GM18873 (cell line): Measurements from ENCODE around the gene OPN5.

Source experiments
- ATAC-seq: cut with Tn5 transposase; IDR thresholded peaks from one replicate; pipeline ENCODE4 v1.9.1; 2021; ENCODE audit warnings: mild to moderate bottlenecking, moderate library complexity, moderate number of reproducible peaks; ENCODE audit not compliant: unreplicated experiment, low FRiP score

The OPN5 gene

DNA sequence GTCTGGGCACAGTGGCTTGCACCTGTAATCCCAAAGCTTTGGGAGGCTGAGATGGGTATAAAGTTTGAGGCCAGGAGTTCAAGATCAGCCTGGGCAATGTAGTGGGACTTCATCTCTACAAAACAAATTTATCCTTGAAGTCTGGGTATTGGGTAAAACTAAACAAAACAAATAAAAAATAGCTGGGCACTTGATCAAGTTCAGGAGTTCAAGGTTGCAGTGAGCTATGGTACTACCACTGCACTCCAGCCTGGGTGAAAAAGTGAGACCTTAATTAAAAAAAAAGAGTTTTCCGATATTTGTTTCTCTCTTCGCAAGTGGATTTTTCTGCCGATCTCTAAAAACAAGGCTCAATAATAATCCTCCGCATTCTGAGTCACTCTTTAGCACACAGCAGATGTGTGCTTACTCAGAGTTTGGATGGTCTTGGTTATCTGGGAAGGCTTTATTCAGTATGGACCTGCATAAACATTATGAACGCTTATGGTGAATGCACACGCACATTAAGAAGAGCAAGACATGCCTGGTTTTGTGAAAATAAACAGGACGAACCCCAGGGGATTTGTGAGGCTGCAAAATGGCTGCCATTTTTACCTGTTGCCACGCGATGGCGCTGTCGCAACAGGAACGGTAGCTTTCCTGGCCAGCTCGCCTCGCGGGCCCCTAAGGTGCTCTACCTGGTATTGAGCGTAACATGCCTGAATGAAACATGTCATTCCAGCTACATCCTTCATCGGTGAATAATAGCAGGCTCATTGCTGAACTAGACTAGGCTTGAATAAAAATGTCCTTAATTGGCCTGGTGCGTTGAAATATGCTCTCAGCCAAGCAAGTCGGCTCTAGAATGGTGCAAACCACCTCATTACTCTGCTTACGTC is 6.0 kb downstream of the OPN5 start:
- peak; percentile 64 for ATAC-seq

DNA sequence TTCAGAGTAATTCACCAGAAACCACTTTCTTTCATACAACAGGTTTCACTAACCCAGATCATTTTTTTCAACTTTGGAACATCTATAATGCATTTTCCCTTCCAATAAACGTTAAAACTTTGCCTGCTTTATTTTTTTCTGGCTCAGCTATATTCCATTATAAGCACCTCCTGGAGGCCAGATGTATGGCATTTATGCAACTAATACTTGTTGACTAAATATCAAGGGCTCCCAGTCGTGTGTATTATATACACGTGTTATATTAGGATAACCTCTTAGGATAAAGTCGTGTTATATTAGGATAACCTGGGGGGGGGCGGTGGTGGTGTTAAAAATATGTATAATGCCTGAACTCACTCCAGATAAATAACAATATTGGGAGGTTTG is 6.7 kb downstream of the OPN5 start:
- no peak for ATAC-seq

DNA sequence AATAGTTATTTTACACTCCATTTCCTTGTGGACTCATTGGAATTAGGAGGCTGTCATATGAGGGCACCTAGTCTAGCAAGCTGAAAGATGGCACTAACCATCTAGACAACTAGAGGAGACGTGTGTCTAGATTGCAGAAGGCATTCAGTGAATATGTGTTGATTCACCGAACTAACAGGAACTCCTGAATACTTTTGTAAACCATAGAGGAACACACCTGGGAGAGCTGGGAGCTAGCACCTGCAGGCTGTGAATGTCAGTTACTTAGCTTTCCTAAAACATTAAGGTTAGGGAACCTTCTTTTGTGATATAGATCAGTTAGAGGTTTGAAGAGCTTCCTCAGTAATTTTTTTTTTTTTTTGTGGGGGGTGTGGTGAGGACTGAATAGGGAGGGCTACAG is 7.7 kb downstream of the OPN5 start:
- no peak for ATAC-seq

DNA sequence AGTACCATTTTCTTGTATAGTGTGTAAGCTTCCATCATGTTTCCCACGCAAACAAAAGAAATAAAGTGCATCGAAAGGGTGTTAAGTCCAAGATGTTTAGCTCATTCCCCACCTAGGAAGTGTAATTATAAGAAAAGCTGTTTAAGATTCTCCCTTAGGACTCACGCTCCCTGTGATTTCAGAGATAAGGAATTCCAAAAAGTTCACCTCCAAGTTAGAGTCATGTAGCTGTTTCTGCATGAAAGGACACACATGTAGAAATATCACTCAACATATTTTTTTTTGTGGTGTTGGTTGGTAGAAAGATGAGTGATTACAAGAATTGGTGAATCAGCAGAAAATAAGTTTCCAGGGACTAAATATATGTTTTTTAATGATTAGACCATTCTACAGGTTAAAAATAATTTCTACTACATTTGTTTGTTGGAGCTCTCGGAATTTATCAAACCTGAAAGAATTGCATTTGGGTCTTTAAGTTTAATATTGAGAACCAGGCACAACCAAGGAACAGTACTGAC is 10.4 kb downstream of the OPN5 start:
- no peak for ATAC-seq

DNA sequence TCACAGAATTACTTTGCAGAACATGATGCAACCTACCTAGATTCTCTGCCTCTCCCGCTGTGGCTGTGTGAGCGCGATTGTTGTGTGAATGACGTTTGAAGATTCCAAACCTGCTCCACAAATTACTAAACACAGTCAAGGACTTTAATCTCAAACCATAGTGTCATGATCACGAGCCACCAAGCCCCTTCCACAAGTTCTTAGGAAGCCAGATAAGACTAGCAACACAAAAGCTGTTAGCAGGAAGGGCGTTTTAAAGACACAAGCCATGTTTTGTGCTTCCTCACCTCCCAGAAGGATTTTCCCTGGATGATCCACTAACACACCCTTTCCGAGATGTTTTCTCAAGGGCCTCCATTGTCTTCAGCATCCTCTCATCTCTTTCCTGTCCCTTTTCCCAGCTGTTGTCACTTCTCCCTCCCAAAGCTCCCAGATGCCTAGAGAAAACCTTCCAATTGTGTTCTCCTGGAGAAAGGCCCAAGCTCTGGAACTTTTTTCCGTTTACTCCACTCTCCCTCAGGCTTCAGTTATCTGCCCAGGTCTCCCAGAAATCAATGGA is 12.8 kb downstream of the OPN5 start:
- no peak for ATAC-seq

DNA sequence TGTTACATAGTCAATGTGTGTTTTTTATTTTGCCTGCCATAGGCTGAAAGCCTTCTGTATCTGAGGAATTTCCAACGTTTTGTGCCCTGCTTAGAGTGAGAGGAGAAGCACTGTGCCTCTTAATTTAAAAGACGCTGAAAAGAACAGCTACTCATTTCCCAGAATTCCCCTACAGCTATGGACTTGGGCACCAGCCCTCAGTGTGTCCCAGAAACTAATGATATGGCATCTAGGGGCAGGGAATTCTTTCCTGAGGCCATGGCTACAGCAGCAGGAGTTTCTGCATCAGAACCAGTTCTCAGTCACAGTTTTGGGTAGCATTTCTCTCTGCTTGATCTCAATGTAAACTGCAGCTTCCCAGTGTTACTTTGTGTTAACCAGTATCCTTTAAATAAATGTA is 20.2 kb downstream of the OPN5 start:
- no peak for ATAC-seq

DNA sequence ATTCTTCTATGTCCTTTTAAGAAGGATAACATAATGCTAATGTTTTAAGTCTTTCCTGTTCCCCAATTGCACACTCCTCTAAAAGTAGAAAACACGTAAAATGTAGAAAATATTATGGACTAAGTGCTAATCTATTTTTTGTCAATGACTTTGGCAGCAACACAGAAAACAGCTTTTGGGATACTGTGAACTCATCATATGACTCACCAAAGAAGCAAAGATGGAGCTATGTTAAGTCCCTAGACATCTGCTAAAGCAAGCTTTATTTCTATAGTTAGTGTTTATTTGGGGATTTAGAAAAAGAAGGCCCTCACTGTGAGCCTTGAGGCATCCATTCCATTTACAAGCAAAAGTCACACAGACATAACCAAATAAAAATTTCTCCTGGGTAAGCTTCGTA is 23.0 kb downstream of the OPN5 start:
- no peak for ATAC-seq

DNA sequence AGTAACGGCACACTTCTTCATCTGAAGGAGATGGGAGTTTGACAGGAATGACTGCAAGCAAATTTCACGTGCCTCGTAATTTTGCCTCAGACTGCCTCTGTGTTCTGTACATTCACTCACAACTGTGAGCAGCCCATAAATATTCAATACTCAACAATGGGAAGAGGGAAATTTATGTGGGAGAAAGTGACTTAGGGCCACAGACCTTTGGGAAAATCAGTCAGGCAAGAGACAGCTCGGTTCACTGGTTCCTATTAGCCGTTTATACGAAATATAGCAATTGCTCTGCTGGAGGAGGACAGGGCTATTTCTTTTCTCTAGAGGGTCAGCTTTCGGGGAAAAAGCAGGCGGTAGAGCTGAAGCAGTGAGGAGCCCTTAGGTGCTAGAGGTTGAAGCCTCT is 28.0 kb downstream of the OPN5 start:
- ATAC-seq: no peak

DNA sequence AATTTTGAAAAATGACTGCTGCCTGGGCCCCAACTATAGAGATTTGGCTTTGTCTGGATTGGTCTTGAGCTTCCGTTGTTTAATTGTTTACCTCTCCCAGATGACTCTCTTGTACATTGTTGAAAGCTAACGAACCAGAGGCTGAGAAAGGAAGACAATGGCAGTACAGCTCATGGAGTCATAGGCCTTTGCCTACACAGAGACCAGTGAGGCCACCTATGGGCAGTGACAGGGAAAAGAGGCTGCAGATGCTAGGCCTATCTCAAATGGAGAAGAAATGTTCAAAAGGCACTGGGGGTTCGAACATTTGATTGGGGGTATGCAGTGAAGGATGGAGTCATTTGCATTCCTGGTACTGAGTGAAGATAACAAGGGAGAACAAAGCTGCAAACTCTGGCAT is 29.1 kb downstream of the OPN5 start:
- ATAC-seq: no peak

DNA sequence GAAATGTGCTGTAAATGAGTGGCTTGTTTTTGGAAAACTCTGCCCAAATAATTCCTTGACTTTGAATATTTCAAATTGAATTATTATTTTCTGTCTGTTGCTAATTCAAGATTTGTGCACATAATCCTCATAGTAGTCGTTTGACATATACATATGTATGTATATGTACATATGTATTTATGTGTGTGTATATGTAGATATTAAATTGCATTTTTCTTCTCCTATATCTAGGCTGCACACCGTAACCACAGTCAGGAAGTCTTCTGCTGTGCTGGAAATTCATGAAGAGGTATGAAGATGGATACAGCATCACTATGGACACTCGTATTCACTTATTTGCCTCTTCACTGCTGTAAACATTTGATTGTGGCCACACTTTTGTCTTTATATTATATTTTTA is 29.6 kb downstream of the OPN5 start:
- no peak for ATAC-seq

DNA sequence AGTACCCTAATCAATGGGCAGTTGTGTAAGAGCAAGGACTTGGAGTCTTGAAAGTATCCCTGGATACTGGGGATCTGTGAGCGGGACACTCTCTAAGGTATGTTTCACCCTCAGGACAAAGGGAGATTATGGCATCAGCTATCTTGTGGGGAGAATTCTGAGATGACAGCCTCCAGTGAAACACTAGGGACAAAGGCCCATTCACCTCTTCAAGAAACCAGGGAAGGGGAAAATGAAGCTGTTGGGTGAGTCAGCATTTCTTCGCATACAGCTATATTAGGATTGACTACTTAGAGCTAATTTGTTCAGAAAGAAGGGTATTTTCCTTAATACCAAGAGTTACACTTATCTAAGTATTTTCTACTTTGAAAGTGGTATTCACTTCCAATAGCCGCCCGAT is 35.9 kb downstream of the OPN5 start:
- no peak for ATAC-seq

DNA sequence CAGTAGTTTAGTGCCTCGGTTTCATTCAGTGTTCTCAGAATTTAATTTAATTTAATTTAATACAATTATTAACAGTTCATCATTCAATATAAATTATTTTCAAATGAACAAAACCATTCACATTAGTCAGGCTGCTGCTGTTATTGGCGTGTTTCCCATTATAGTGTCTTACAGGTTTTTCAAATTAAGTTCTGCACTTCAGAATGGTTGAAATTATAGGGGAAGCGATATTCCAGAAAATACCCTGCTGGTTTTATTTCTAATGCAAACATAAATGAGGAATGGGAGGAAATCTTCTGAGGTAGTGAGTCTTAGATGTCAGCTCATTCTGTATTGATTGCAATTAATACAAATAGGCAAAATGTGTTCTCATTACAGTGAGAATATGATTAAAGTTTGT is 37.6 kb downstream of the OPN5 start:
- ATAC-seq: no peak

DNA sequence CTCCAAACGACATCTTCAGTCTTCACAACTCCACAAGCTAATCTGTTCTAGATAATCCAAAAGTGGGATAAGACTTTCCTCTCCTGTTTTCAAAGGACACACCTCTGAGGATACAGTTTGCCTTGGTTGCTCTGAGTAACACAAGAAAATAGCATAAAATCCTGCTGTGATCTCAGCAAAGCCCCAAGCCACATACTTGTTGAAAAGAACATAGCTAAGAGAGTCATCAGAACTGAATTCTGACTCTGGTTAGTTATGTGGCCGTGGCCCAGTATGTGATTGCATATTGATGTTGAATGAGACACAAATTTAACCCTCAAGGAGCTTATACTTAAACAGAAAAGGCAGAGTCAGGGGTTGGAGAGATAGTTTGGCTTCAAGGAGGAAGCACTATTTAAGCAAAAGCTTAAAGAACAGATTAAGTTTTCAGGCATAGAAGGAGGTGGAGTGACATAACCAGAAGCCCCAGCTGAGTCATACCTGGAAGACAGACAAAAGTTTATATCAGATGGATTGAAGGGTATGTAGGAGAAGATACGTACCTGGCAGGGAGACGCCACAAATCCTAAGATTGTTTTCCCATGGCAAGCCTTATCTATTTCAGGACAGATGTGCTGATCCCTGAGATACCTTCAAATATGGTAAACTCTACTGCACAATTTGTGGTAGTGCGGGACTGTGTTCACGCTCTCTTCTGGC is 41.2 kb downstream of the OPN5 start:
- no peak for ATAC-seq

DNA sequence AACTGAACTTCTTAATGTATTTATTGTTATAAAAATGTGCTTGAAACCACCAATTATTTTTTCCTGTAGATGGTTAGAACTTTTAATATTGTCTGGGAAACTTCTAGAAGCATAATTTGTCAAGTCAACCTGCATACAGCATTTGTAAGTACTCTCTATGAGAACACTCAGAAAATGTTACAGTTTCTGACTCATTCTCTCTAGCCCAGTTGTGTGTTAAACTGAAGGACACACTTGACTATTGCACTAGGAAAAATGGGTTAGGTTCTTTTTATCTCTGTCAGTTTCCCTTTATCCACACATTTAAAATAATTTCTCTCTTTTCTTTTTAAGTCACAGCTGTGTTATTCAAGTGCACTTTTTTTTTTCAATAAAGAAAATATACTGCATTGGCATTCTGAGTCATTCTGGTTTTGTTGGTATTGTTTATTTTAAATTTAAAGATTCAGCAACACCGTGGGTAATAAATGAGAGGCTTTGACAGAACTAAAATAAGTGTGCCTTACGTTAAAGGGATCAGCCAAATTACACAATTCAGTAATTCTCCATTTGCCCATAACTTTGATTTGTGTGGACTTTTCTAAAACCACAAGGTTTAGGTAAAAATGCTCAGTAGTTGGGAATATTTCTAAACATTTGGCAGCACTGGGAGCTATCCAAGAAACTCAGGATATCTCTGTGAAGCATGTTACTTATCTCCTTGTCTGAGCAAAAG is 50.7 kb downstream of the OPN5 start:
- ATAC-seq: no peak

DNA sequence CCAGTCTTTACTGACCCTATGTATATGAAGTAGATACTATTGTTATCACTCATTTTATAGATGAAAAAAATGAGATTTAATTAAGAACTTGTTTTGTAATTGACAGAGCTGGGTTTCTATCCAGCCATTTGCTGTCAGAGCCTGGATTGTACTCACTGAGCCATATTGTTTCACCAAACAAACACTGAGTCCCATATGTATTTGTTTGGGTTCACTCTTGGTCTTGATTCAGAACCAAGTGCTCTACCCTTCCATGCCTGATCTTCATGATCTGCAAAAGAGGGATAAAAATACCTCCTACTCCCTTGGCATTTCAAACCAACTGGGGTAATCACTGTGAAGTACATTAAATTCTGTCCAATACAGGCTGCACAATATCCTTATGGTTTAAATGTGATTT is 52.4 kb downstream of the OPN5 start:
- no peak for ATAC-seq

DNA sequence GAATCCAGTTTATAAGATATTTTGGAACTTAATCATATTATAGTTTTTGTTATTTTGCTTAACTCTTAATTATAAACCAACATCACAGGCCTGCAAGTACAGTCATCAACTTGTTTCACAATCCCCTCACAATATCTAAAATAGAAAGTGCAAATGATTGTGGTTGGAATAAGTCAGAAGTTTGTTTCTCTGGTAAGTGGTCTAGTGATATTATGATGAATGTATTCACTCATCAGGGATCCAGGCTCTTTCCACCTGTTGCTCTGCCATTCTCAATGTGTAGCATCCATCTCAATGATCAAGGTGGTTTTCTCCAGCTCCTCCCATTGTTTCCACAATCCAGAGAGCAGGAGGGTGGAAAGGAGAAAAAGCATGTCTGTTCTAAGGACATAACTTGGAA is 54.2 kb downstream of the OPN5 start:
- ATAC-seq: no peak

DNA sequence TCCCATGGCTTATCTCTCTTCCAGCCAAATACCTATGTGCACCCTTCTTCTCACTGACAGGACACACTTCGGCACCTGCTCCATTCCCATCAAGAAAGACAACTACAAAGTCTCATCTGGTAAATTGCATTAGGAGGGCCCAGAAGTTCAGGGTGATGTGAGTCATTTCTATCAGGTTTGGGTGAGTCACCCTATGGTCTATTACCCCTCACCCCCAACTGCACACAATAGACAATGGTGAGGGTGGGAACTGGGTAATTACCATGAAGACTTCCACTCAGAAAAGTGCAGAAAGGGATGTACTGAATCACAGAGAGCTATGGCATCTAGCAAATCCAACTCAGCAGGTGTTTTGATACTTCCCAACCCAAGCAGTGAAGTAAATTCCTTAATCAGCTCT is 54.8 kb downstream of the OPN5 start:
- ATAC-seq: no peak

DNA sequence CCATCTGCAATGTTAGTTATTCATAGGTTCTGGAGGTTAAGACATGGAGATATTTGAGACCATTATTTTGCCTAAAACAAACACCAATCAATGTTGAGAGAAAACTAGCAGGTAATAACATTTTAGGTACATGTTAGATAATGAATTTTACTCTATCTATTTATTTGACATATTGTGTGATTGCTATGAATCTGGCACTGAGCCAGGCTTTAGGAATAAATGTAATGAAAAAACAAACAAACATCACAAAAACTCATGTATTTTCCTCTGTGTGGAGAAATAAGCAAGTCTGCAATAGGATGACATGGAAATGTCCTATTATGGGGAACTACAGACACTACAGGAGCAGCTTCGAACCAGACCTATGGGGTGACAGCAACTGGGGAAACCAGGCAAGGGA is 57.8 kb downstream of the OPN5 start:
- no peak for ATAC-seq

DNA sequence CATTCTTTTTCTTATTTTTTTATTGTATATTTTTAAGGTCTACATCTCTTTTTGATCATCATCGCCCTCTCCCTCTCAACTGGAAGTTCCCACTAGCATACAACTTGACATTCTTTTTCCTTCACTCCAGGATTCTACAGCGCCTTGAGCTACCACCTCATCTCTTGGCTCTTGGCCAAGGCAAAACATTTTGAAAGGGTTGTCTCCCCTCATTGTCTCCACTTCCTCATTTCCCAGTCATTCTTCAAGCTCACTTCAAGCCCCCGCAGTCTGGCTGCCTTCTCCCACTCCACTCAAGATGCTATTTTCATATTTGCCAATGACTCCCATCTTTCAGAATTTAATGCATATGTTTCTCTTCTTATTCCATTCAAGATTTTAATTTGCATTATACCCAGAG is 63.0 kb downstream of the OPN5 start:
- no peak for ATAC-seq

DNA sequence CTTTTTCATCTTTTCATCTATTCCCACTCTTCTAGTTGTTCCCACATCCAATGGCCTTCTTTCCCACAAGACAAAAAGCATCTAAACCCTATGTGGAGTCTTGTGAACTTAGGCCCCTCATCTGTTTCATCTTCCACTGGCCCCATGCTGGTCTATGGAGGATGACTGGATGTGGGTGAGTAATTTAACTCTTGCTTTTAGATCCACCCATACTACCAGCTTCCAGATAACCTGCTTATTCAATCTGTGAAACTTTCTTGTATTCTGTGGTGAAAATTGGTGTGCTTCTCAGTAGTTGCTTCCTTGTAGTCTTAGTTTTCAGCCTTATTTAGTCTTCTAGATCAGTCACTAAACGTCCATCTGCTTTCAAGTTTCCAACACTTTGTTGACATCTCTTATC is 64.9 kb downstream of the OPN5 start:
- no peak for ATAC-seq

DNA sequence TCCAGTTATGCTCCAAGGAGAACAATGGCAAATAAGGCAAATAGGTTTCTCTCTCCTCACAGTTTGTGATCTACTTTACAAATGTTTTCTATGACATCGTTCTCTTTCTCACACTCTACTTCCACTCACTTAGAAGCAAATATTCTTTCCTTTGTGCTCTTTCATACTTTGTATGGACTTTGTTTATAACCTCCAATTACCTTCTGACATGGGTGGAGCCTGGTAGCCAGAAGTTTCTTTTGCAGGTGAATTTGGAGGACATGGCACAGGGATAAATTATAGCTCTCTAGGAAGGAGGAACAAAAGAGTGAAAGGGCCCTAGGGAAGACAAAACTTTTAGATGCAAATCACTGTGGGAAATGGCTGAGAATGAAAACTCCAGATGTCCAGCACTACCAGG is 69.3 kb downstream of the OPN5 start:
- ATAC-seq: no peak
